ENCODE results near the gene GP9.

Gene GP9

DNA sequence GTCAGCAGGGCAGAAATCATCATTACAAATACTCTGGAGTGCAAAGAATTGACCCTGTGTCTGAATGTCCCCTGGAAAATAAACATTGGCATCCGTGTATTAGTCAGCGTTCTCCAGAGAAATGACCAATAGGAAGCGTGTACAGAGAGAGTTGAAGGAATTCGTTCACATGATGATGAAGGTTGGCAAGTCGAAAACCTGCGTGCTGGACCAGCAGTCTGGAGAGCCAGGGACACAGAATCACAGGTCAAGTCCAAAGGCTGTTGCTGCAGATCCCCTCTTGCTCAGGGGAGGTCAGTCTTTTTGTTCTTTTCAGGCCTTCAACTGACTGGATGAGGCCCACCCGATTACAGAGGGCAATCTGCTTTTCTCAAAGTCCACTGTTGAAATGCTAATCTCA, 16.6 kb downstream of the GP9 start:
- no peak for TF ChIP-seq POLR2AphosphoS5 (IDR thresholded peaks at IDR 0.05; ENCODE audit: low read depth, low read length)
- no peak for TF ChIP-seq TAF1 (IDR thresholded peaks at IDR 0.05; ENCODE audit: borderline replicate concordance, insufficient read depth, low read length)
- no peak for TF ChIP-seq REST (IDR thresholded peaks at IDR 0.05; ENCODE audit: insufficient read depth in 1 of 2, low read depth in 2 of 2, low read length in 2 of 2)
- no peak for TF ChIP-seq FOXP2 (optimal IDR thresholded peaks at IDR 0.05; ENCODE audit: borderline replicate concordance, extremely low read depth, extremely low read length, insufficient read depth)
- no peak for TF ChIP-seq SIN3A (IDR thresholded peaks at IDR 0.05; ENCODE audit: borderline replicate concordance, insufficient read depth, low read length)

DNA sequence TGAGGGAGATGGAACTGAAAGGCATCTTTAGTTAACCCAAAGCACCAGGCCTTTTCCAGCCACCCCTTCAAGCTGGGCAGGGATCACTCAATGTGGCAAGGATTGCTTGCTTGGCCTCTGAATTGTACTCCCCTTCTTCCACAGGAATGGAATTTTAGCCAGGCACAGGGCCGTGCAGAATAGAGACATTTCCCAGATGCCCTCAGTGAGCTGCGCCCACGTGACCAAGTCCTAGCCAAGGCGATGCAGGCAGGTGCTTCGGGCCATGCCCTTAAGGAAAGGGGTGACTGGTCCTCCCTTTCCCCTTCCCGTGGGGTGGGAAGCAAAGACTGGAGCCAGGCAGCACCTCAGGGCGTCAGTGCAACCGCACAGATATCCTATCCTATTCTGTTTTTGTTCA, 17.9 kb downstream of the GP9 start:
- TF ChIP-seq FOXP2 (optimal IDR thresholded peaks at IDR 0.05; ENCODE audit: borderline replicate concordance, extremely low read depth, extremely low read length, insufficient read depth) (no peak), REST (IDR thresholded peaks at IDR 0.05; ENCODE audit: insufficient read depth in 1 of 2, low read depth in 2 of 2, low read length in 2 of 2) (no peak), SIN3A (IDR thresholded peaks at IDR 0.05; ENCODE audit: borderline replicate concordance, insufficient read depth, low read length) (no peak), POLR2AphosphoS5 (IDR thresholded peaks at IDR 0.05; ENCODE audit: low read depth, low read length) (no peak), TAF1 (IDR thresholded peaks at IDR 0.05; ENCODE audit: borderline replicate concordance, insufficient read depth, low read length) (no peak)

DNA sequence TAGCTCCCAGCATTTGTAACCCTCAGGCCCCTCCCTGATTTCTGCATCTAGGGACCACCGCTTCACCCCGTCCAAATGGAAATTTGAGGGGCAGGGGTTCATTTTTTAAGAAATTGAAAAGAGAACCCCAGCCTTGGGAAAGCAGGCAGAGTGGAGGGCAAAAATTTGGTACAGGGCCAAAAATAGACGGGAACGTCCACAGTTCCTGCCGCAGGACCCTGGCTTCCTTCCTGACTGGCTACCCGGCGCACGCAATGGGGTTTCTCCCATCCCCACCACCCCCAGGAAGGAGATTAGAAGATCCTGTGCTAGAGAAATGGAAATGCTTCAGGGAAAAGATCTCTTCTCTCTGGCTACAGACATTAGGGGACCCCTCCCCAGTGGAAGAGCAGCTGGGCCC, 20.9 kb downstream of the GP9 start:
- TF ChIP-seq REST (IDR thresholded peaks at IDR 0.05; ENCODE audit: insufficient read depth in 1 of 2, low read depth in 2 of 2, low read length in 2 of 2) = no peak
- no peak for TF ChIP-seq TAF1 (IDR thresholded peaks at IDR 0.05; ENCODE audit: borderline replicate concordance, insufficient read depth, low read length)
- TF ChIP-seq POLR2AphosphoS5 (IDR thresholded peaks at IDR 0.05; ENCODE audit: low read depth, low read length) = no peak
- TF ChIP-seq FOXP2 (optimal IDR thresholded peaks at IDR 0.05; ENCODE audit: borderline replicate concordance, extremely low read depth, extremely low read length, insufficient read depth) = no peak
- TF ChIP-seq SIN3A (IDR thresholded peaks at IDR 0.05; ENCODE audit: borderline replicate concordance, insufficient read depth, low read length) = no peak

DNA sequence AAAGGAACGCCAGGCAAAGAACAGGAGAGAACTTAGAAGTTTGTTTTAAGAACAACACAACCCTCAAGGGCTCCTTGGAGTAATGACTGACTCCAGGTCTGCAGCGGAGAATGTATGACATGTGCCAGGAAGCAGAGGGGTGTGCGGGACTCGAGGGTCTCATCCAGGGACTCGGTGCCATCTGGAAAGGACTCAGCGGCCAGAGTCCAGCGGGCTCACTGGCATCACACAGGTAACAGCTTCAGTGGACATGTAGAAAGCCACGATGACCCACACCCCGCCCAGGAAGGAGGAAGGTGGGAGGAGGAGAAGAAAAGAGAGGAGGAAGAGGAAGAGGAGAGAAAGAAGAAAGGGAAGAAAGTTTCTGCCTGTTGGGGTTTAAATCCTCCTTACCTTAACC, 21.4 kb downstream of the GP9 start:
- no peak for TF ChIP-seq SIN3A (IDR thresholded peaks at IDR 0.05; ENCODE audit: borderline replicate concordance, insufficient read depth, low read length)
- TF ChIP-seq REST (IDR thresholded peaks at IDR 0.05; ENCODE audit: insufficient read depth in 1 of 2, low read depth in 2 of 2, low read length in 2 of 2) = no peak
- no peak for TF ChIP-seq FOXP2 (optimal IDR thresholded peaks at IDR 0.05; ENCODE audit: borderline replicate concordance, extremely low read depth, extremely low read length, insufficient read depth)
- TF ChIP-seq TAF1 (IDR thresholded peaks at IDR 0.05; ENCODE audit: borderline replicate concordance, insufficient read depth, low read length) = no peak
- no peak for TF ChIP-seq POLR2AphosphoS5 (IDR thresholded peaks at IDR 0.05; ENCODE audit: low read depth, low read length)

GRCh38 chr3:129084501-129084900, 23.9 kb downstream of the GP9 start:
- TF ChIP-seq SIN3A (IDR thresholded peaks at IDR 0.05; ENCODE audit: borderline replicate concordance, insufficient read depth, low read length) (no peak), FOXP2 (optimal IDR thresholded peaks at IDR 0.05; ENCODE audit: borderline replicate concordance, extremely low read depth, extremely low read length, insufficient read depth) (no peak), TAF1 (IDR thresholded peaks at IDR 0.05; ENCODE audit: borderline replicate concordance, insufficient read depth, low read length) (no peak), REST (IDR thresholded peaks at IDR 0.05; ENCODE audit: insufficient read depth in 1 of 2, low read depth in 2 of 2, low read length in 2 of 2) (no peak), POLR2AphosphoS5 (IDR thresholded peaks at IDR 0.05; ENCODE audit: low read depth, low read length) (no peak)

Data from PFSK-1 (cell line).